Subcutaneous adipose tissue (tissue), 4 donors: ENCODE measurements around the gene COMP. TPM values are rescaled to one million over a fixed set of nuclear protein-coding genes. Genes with fewer than 3 reads are reported as not detected.

ENCODE experiments used
- CTCF ChIP-seq: fragments of 450-650 bp; IDR thresholded peaks from one replicate; pipeline ENCODE4 v1.5.1; 2016; ENCODE audit warnings: low read depth, mild to moderate bottlenecking, control low read depth, antibody characterized with exemption, moderate library complexity
- total RNA-seq, 4 donors: library from RNA; depleted of rRNA; stranded (reverse); fragments of >200 nt; gene quantifications; one replicate each; pipeline ENCODE4 v1.1.0, GENCODE V29; 2016

COMP gene
- total RNA-seq, 4 donors from 2014 or later: 6.2 to 48.0 (median 14.2) TPM

GRCh38 chr19:18800079-18800478 lies 9.0 kb upstream of the COMP start:
- TF ChIP-seq CTCF: no peak

GRCh38 chr19:18799389-18799970 lies 8.4 kb upstream of the COMP start:
- no peak for TF ChIP-seq CTCF

- no peak for TF ChIP-seq CTCF
These were observed 7.6 kb upstream of the COMP start for GRCh38 chr19:18798384-18799352.

- no peak for TF ChIP-seq CTCF
These were observed 5.1 kb upstream of the COMP start for GRCh38 chr19:18796239-18796638.

GRCh38 chr19:18795540-18795939 lies 4.4 kb upstream of the COMP start:
- TF ChIP-seq CTCF: no peak

GRCh38 chr19:18794692-18795091 lies 3.6 kb upstream of the COMP start:
- no peak for TF ChIP-seq CTCF

GRCh38 chr19:18794029-18794313 lies 2.9 kb upstream of the COMP start:
- TF ChIP-seq CTCF: no peak
